ENCODE results near the gene PDGFA.
"Not testable (repeated sequence)": the region's sequence is repeated elsewhere in the genome, so short reads cannot be mapped to it uniquely, and the experiment has no call there.

The PDGFA gene

DNA sequence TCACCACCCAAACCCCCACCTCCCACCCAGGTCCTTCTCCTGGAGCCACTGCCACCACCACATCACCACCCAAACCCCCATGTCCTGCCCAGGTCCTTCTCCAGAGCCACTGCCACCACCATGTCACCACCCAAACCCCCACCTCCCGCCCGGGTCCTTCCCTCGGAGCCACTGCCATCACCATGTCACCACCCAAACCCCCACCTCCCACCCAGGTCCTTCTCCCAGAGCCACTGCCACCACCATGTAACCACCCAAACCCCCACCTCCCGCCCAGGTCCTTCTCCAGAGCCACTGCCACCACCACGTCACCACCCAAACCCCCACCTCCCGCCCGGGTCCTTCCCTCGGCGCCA, 31.9 kb upstream of the PDGFA start:
- DNase-seq, result not testable (repeated sequence)

- DNase-seq, result no peak
Observed at GRCh38 chr7:550881-551614, 31.4 kb upstream of the PDGFA start.

GRCh38 chr7:549891-550625, 30.4 kb upstream of the PDGFA start:
- no peak for DNase-seq

DNA sequence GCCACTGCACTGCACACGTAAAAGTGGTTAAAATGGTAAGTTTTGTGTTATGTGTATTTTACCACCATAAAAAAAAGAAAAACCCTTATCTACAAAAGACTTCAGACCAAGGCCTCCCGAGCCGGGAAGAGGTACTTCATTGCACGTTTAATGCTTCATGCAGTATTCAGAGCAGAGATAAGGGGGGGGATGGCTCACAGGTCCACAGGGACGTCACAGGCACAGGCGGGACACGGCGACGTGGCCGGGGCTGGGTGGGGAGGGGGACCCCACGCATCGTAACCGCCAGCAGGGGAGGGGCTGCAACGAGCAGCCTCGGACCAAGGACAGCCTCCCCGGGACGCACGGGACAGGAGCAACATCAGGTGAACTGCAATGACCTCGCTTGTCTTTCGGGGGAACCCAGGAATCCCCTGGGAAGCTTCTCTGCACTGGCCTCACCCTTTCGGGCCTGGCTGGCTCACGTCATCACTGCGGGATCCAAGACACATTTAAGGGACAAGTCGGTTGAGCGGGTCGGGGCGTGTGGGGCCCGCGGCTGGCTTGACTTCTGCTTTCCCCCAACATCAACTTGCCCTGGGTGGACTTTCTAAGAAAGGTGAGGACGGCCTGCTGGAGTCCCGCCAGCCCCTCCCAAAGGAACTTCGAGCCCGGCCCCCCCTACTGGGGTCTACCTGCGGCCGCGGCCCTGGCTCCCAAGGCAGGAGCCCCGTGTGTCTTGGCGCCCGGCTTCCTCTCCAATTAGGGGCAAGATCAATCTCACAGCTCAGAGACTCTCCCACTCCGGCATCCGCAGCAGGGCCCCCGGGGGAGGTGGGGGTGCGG, 29.6 kb upstream of the PDGFA start:
- no peak for DNase-seq

- DNase-seq, result no peak
Observed at GRCh38 chr7:548401-548800, 28.8 kb upstream of the PDGFA start.

DNA sequence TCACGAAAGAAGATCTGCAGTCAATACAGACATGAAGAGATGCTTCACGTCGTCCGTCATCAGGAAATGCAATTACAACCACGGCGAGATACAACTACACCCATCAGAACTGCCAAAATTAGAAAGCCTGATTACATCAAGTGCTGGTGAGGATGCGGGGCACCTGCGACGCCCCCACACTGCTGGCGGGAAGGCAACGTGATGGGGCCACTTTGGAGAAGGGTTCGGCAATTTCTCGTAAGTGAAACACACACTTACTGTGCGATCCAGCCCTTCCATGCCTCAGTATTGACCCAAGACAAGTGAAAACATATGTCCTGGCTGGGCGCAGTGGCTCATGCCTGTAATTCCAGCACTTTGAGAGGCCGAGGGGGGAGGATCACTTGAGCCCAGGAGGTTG, 25.8 kb upstream of the PDGFA start:
- DNase-seq, result no peak

- no peak for DNase-seq
Observed at GRCh38 chr7:544338-545221, 24.9 kb upstream of the PDGFA start.

- DNase-seq, result no peak
Observed at GRCh38 chr7:543501-544337, 24.1 kb upstream of the PDGFA start.

DNA sequence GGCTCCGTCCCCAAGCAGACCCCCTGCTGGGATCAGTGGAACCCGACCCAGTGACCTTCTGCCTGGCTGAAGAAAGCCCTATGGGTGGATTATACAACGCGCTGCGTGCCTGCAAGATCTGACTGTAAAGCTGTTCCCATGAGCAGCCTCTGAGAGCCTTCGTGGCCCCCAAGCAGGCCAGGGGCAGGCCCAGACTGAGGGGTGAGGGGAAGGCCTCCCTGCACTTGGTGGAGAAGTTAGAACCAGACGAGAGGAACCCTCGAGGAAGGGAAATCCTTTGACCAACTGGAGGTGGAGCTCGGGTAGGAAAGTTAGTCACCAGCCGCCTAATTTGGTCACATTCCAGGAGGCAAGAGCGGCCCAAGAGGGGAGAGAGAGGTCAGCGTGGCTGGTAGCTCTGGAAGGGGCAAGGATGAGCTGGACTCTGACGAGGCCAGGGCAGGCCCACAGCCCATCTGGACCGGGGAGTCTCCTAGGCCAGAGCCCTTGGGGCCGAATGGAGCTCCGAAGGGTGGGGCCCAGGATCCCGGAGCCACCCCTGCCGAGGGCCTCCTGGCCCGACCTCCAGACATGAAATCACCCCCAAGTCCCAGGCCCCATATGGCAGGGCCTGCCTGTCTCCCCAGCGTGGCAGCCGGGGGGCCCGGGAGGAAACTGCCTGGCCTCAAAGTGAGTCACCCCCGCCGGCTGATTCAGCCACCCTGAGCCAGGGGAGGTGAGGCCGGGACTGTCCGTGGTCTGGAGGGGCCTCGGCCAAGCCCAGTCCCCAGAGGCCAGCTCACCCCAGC, 23.3 kb upstream of the PDGFA start:
- DNase-seq, result no peak

DNA sequence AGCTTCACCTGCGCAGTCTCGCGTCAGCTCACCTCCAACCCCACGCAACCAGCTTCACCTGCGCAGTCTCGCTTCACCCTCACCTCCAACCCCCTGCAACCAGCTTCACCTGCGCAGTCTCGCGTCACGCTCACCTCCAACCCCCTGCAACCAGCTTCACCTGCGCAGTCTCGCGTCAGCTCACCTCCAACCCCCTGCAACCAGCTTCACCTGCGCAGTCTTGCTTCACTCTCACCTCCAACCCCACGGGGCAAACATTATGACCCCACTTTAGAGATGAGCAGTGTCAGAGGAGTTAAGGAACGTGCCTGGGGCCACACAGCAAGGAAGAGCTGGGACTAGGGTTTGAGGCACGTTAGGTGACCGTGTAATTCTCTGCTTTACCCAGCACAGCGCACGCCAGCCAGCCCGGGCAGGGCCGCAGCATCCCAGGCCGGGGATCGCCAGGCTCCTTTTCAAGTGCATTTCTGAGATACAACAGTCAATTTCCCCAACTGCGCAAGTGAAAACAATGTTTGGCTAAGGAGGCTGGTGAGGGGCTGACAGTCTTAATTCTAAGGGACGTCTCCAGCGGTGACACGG, 22.6 kb upstream of the PDGFA start:
- no peak for DNase-seq

- no peak for DNase-seq
Observed at GRCh38 chr7:541661-542060, 22.0 kb upstream of the PDGFA start.

GRCh38 chr7:540997-541396, 21.4 kb upstream of the PDGFA start:
- no peak for DNase-seq

DNA sequence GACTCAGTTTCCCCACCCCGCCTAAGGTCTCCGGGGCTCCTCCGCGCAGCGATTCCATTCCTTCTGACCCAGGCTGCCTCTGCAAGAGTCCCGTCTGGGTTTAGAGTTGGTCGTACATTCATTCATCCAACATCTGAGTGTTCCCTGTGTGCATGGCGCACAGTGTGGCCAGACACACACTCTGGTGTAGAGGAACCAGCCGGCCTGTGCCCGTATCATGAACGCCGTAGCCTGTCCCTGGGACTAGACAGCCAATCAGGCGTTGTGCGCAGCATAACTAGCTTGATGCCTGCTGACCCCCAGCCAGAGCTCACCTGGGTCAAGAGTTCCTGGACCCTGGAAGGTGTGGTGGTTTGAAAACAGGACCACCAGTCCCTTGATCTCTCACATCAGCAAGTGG, 20.9 kb upstream of the PDGFA start:
- no peak for DNase-seq

DNA sequence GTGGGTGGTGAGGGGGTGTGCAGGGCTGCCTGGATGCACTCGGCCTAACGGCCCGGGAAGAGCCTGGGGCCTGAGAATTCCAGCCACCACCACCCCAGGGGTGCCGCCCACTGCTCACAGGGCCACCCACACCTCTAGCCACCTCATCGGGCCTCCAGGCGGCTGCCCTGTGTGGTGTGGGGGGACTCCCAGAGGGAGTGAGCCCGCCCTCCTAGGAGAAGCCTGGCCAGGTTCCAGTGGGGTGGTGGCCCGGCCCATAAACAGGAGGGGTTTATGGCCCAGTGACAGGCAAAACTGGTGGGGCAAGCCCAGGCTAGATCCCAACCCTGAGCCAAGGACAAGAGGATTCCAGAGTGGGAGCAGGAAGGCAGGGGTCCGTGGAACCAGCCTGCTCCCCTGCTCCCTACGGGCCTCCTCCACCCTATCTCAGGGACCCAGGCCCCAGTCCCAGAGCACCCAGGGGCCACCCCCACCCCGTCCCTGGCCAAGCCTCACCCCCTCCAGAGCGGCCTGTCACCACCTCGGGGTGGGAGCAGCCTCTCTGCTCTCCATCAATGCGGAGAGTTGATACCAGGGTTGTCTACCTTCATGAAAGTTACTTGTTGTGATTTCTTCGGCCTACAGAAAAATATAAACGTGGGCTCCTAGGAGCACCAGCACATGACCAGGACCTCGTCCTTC, 20.2 kb upstream of the PDGFA start:
- no peak for DNase-seq

GRCh38 chr7:538764-539685, 19.4 kb upstream of the PDGFA start:
- no peak for DNase-seq

DNA sequence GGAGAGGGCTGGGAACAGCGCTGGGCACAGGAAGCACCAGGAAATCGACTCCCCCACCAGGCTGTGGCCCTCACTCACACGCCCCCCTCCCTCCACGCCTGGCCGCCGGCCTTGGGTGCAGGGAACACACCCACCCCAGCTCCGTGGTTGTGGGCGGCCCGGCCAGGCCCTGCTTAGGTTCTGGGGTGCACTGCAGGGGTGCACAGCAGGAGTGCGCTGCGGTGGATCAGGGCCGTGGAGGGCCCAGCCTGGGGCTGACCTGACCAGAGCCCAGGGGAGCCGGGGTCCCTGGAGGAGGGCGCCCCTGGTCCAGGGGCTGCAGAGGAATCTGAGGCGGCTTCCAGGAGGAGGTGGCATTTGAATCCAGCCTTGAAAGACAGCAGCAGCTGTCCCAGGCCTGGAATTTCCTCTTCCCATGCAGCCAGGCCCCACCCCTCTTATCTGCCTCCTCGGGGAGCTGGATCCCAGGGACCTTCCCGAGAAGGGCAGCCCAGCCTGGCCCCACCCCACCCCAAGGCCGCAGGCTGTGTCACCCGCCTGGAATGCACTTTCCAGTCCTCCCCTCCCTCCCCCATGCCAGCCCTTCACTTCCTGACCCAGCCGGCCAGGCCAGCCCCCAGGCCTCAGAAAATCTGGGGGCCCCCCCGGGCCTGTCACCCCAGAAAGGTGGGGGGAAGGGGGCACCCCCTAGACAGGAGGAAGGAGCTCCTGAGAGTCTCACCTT, 18.4 kb upstream of the PDGFA start:
- no peak for DNase-seq

- DNase-seq, result no peak
Observed at GRCh38 chr7:536231-536630, 16.6 kb upstream of the PDGFA start.

DNA sequence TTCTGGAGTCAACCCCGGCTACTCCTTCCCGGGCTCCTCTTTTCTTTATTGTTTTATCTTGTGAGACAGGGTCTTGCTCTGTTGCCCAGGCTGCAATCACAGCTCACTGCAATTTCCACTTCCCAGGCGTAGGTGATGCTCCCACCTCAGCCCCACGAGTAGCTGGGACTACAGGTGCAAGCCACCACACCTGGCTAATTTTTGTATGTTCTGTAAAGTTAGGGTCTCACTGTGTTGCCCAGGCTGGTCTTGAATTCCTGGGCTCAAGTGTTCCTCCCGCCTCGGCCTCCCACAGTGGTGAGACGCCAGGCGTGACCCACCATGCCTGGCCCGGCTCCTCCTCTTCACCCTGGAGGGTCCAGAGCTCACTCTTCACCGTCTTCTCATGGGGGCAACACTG, 15.3 kb upstream of the PDGFA start:
- DNase-seq, result no peak
